ENCODE data around the gene ZNF454. TPM values are rescaled to one million over a fixed set of nuclear protein-coding genes. Genes with fewer than 3 reads are reported as not detected.

ZNF454 gene
- total and polyA plus RNA-seq, 7 donors: 0.23 to 6.1 (median 2.4) TPM; not detected in 1

- H3K9me3 ChIP-seq: peaks cover 75 to 91% (median 85%) of the 10 kb centered on the region in 4 donors
- H3K4me1 ChIP-seq: no peaks in the 10 kb centered on the region
- peaks cover 5 to 55% (median 39%) of the 10 kb centered on the region in 4 donors for H3K36me3 ChIP-seq
- H3K27ac ChIP-seq: no peak overlapping the region
- intact Hi-C loops (cut with DNase I): no loop called here
- 95 to 96% methylated on average over 11 of the region's 11 CpGs for WGBS, 2 donors
- no peak for DNase-seq
- TF ChIP-seq POLR2A (IDR thresholded peaks at IDR 0.05) (no peak), EP300 (IDR thresholded peaks at IDR 0.05) (no peak), CTCF (IDR thresholded peaks at IDR 0.05) (no peak), POLR2AphosphoS5 (IDR thresholded peaks at IDR 0.05) (no peak)
- H3K27me3 ChIP-seq: no peaks in the 10 kb centered on the region
- H3K4me3 ChIP-seq: no peak overlapping the region
These were observed 8.9 kb upstream of the ZNF454 start for GRCh38 chr5:178931846-178932760.

- Histone ChIP-seq H3K36me3 (peaks cover 0 to 8% (median 7%) of the 10 kb centered on the region in 4 donors), H3K9me3 (peaks cover 5 to 37% (median 19%) of the 10 kb centered on the region in 4 donors), H3K27me3 (no peaks in the 10 kb centered on the region), H3K4me1 (peaks cover 0 to 17% (median 9%) of the 10 kb centered on the region in 4 donors), H3K27ac (peak overlapping the region; percentile 82 to 89 (median 86)), H3K4me3 (peak overlapping the region; percentile 62 to 69 (median 67))
- 7 to 9% methylated on average over 23 of the region's 23 CpGs for WGBS, 2 donors
- intact Hi-C loops (cut with DNase I): loop anchor here (1.0 to 5.0 kb wide), 5 partner anchors 44 to 209 kb away; partner anchors contain the start of genes ZFP2, ZNF354A, ZNF354B and ZNF354C
- no peak for TF ChIP-seq EP300 (IDR thresholded peaks at IDR 0.05)
- TF ChIP-seq POLR2A (IDR thresholded peaks at IDR 0.05): no peak
- TF ChIP-seq POLR2AphosphoS5 (IDR thresholded peaks at IDR 0.05): no peak
- TF ChIP-seq CTCF (IDR thresholded peaks at IDR 0.05): no peak
- DNase-seq: peak; percentile 69
These were observed 363 bp downstream of the ZNF454 start for GRCh38 chr5:178941361-178941760.

- no peaks in the 10 kb centered on the region for H3K4me1 ChIP-seq
- peaks cover 46 to 83% (median 74%) of the 10 kb centered on the region in 4 donors for H3K9me3 ChIP-seq
- no peak for TF ChIP-seq POLR2AphosphoS5 (IDR thresholded peaks at IDR 0.05)
- TF ChIP-seq CTCF (IDR thresholded peaks at IDR 0.05): no peak
- no peak for TF ChIP-seq EP300 (IDR thresholded peaks at IDR 0.05)
- no peak for TF ChIP-seq POLR2A (IDR thresholded peaks at IDR 0.05)
- WGBS, 2 donors: 97% methylated on average over 5 of the region's 5 CpGs
- H3K27me3 ChIP-seq: no peaks in the 10 kb centered on the region
- no peak overlapping the region for H3K4me3 ChIP-seq
- H3K27ac ChIP-seq: no peak overlapping the region
- no peak for DNase-seq
- intact Hi-C loops (cut with DNase I): no loop called here
- peaks cover 9 to 60% (median 29%) of the 10 kb centered on the region in 4 donors for H3K36me3 ChIP-seq
These were observed 24.6 kb downstream of the ZNF454 start for GRCh38 chr5:178965465-178966055.

GRCh38 chr5:178981381-178981780 lies 40.4 kb downstream of the ZNF454 start:
- WGBS, 2 donors: 91 to 93% methylated on average over 15 of the region's 15 CpGs
- intact Hi-C loops (cut with DNase I): no loop called here
- Histone ChIP-seq H3K9me3 (peaks cover 23 to 76% (median 59%) of the 10 kb centered on the region in 4 donors), H3K4me3 (no peak overlapping the region), H3K36me3 (peaks cover 0 to 15% (median 0%) of the 10 kb centered on the region in 4 donors), H3K27ac (no peak overlapping the region), H3K27me3 (no peaks in the 10 kb centered on the region), H3K4me1 (no peaks in the 10 kb centered on the region)
- TF ChIP-seq EP300 (IDR thresholded peaks at IDR 0.05): no peak
- TF ChIP-seq CTCF (IDR thresholded peaks at IDR 0.05): no peak
- DNase-seq: no peak
